Omental fat pad (tissue), 4 donors: ENCODE data around the gene ERGIC1. TPM values are rescaled to one million over a fixed set of nuclear protein-coding genes. Genes with fewer than 3 reads are reported as not detected.
"Not testable (repeated sequence)": the region's sequence is repeated elsewhere in the genome, so short reads cannot be mapped to it uniquely, and the experiment has no call there.

ENCODE experiments used
- ATAC-seq: fragments of 150-250 bp; one replicate; pipeline ENCODE4 v1.9.1; 2016; ENCODE audit warnings: mild to moderate bottlenecking, moderate library complexity; ENCODE audit not compliant: low FRiP score
- DNase-seq: peaks from one replicate; pipeline ENCODE4 v3.0.0-alpha.2; 2019; ENCODE audit warnings: low spot score
- CTCF ChIP-seq, 3 donors: fragments of 450-650 bp; IDR thresholded peaks; one replicate each; pipeline ENCODE4 v1.5.1; 2016 to 2017; ENCODE audit warnings: antibody characterized with exemption in 3 of 3, mild to moderate bottlenecking in 3 of 3, moderate library complexity in 2 of 3
- total RNA-seq, 4 donors: library from RNA; depleted of rRNA; stranded (reverse); fragments of >200 nt; gene quantifications; one replicate each; pipeline ENCODE4 v1.1.0, GENCODE V29; 2016

ERGIC1 gene
- 100 to 1,000 TPM in 3 of 4 donors, 10 to 100 TPM in 1; 98.8 to 227 (median 129) TPM for total RNA-seq

- no peak for TF ChIP-seq CTCF (IDR thresholded peaks at IDR 0.05)
- ATAC-seq (peak; percentile 60), DNase-seq (no peak)
These were observed at the start of gene ERGIC1 for GRCh38 chr5:172833686-172834414. TSS of gene ERGIC1 (plus strand) at chr5:172834251. CDS start at chr5:172834414, 163 bp downstream.

GRCh38 chr5:172785429-172786088 is 48.5 kb upstream of the ERGIC1 start:
- DNase-seq (no peak), ATAC-seq (no peak)
- no peak for TF ChIP-seq CTCF (IDR thresholded peaks at IDR 0.05)

- ATAC-seq (no peak), DNase-seq (no peak)
- TF ChIP-seq CTCF (IDR thresholded peaks at IDR 0.05), result no peak
These were observed 47.2 kb upstream of the ERGIC1 start for GRCh38 chr5:172786736-172787462.

- not testable (repeated sequence) for DNase-seq, ATAC-seq
These were observed 46.5 kb upstream of the ERGIC1 start for GRCh38 chr5:172787538-172787937.

- ATAC-seq, result peak; percentile 22
- no peak for TF ChIP-seq CTCF (IDR thresholded peaks at IDR 0.05)
- DNase-seq, result no peak
These were observed 45.0 kb upstream of the ERGIC1 start for GRCh38 chr5:172788771-172789686.

GRCh38 chr5:172789687-172790495 is 44.2 kb upstream of the ERGIC1 start:
- DNase-seq, result peak; percentile 23
- TF ChIP-seq CTCF (IDR thresholded peaks at IDR 0.05), result no peak
- ATAC-seq, result peak; percentile 47
